Activated CD8-positive, alpha-beta memory T cell treated with anti-CD3 and anti-CD28 coated beads for 36 hours (primary cell): Measurements from ENCODE around the gene B4GALNT2. TPM values are rescaled to one million over a fixed set of nuclear protein-coding genes. Genes with fewer than 3 reads are reported as not detected.
"Not testable (repeated sequence)": the region's sequence is repeated elsewhere in the genome, so short reads cannot be mapped to it uniquely, and the experiment has no call there.

Source experiments
- CTCF ChIA-PET: fragments of 350-600 bp; sonication (Branson Sonifier 250); formaldehyde crosslinking; loops from one replicate; lab custom pipeline; 2021; ENCODE audit warnings: antibody characterized with exemption; lab: Charles Lee
- POLR2A ChIA-PET: fragments of 350-600 bp; sonication (Branson Sonifier 250); formaldehyde crosslinking; loops from one replicate; lab custom pipeline; 2021; ENCODE audit warnings: antibody characterized with exemption; lab: Charles Lee
- total RNA-seq, 2 experiments: library from RNA; stranded (reverse); gene quantifications; one replicate each; pipeline ENCODE4 v1.2.3, GENCODE V29; 2021

B4GALNT2 gene
- total RNA-seq, 2 experiments from 2014 or later = not detected

DNA sequence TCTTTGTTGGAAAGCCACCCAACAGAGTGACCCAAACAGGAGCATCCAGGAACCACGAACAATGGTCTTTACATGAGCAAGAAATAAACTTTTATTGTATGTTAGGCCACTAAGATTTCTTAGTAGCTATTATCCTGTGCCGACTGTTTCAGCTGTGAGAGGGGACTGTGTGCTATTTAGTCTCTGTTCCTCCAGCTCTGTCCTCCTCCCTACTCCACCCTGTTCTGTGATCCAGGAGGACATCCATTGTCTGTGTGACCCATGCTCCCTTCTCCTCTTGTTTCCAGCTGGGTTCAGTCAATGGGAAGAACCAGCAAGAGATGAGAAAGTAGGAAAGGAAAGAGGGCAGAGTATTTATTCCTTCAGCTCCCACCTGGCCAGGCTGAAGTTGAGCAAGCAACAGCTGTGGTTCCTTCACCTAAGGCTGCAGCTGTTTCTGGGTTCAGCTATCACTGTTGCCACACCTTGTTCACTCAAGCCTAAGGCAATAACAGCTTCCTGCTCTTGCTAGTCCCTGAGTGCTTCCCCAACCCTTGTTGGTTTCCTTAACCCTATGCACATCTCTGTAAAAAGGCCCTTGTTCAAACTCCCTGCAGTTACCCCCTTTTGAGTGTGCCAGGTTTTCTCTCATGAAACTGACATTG lies 14.9 kb upstream of the B4GALNT2 start:
- CTCF ChIA-PET = no interaction called here

DNA sequence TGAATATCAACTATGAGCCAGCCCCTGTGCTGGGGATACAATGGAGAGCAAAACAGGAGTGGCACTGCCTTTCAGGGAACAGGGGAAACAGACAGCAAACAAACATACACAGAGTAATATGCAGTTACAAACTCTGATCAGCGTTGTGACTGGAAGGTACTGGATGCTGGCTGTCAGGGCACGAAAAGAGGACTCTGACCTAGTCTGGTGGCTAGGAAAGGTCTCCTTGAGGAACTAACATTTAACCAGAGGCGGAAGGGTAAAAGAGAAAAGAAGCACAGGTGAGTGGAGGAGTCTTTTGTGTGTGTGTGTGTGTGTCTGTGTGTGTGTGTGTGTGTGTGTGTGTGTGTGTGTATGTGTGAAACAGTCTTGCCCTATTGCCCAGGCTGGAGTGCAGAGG lies 12.4 kb upstream of the B4GALNT2 start:
- POLR2A ChIA-PET = no interaction called here
- CTCF ChIA-PET = no interaction called here

More for the DNA sequence above, 14.9 kb upstream of the B4GALNT2 start:
- POLR2A ChIA-PET = no interaction called here

DNA sequence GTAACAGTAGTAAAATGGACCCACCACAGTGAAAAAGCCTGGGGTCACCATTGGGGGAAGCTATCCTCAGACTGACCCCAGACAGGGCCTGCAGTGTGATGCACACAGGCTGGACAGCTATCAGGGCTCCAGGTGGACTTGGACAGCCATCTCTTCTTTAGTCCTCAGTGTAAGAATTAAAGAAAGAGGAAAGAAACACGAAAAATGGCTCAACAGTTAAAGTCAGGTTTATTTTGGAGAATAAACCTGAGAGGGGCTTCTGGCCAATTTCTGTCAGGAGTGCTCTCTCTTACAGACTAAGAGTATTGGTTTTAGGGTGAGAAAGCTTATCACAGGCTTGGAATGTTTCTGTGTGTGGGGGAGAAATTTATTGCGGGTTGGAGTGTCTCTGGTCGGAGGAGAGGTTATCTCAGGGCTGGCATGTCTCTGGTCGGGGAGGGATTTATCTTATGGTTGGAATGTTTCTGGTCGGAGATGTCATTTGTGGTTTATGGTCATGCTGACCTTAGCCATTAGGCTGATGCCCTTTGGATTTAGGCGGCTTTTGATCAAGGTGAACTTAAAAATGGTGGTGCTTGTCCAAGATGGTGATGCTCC lies 10.8 kb upstream of the B4GALNT2 start:
- CTCF ChIA-PET = interaction anchor here (1.5 kb wide), 1 partner anchor 14 kb away, joined by 4 read pairs; no protein-coding TSS in a partner anchor
- POLR2A ChIA-PET = no interaction called here

DNA sequence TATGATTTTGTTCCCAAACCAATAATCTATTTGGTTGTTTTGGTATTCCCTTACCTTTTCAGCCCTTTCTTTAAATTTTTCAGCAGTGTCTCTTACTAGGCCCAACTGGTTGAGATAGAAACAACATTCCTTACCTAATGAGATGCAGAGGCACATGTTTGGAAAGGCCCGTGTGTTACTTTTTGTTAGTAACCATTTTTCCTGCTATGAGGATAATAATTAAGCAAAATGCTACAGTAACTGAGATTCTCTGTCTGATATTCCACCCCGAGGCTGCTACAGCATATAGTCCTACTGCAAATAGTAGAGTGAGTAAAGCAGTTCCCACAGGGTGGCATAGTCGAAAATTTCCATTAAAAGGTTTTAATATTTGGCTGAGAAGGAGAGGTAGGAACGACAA lies 10.0 kb upstream of the B4GALNT2 start:
- CTCF ChIA-PET = no interaction called here

DNA sequence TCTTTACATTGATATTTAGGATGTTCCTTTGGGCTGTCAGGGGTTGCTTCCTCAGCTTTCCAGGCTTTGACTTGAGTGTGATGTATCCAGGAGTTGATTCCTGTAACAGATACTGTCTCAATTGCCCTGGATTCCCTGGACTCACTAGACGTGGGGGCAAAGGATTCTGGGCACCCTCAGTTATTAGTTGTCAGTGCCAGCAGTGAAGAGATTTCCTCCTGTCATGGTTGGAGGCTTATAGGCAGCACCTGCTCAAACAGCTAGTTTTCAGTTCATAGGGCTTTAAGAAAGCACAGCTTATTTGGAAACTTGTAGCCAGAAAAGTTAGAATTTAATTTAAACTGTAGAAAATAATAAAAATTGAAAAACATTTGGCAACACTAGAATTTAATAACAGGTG lies 9.5 kb upstream of the B4GALNT2 start:
- POLR2A ChIA-PET = no interaction called here
- CTCF ChIA-PET = no interaction called here

More for the DNA sequence above, 10.0 kb upstream of the B4GALNT2 start:
- POLR2A ChIA-PET = no interaction called here

DNA sequence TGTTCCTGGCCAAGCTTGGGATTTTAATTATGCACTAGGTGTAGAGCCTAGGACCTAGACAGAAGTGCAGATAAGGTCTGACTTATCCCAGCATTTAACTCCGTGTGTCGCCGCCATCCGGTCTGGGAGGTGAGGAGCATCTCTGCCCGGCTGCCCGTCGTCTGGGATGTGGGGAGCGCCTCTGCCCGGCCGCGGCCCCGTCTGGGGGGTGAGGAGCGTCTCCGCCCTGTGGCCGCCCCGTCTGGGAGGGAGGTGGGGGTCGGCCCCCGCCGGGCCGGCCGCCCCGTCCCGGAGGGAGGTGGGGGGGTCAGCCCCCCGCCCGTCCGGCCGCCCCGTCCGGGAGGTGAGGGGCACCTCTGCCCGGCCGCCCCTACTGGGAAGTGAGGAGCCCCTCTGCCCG lies 7.1 kb upstream of the B4GALNT2 start:
- ChIA-PET POLR2A (no interaction called here), CTCF (no interaction called here)

DNA sequence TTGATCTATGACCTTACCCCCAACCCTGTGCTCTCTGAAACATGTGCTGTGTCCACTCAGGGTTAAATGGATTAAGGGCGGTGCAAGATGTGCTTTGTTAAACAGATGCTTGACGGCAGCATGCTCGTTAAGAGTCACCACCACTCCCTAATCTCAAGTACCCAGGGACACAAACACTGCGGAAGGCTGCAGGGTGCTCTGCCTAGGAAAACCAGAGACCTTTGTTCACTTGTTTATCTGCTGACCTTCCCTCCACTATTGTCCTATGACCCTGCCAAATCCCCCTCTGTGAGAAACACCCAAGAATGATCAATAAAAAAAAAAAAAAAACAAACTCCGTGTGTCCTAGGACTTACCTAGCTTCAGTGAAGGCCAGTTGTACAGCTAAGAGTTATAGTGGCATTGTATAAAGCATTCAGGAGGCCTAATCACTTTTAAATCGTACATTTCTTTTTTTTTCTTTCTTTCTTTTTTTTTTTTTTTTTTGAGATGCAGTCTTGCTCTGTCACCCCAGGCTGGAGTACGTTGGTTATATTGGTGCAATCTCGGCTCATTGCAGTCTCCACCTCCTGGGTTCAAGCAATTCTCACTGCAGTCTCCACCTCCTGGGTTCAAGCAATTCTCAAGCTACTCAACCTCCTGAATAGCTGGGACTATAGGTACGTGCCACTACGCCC lies 6.2 kb upstream of the B4GALNT2 start:
- POLR2A ChIA-PET, CTCF ChIA-PET: not testable (repeated sequence)

DNA sequence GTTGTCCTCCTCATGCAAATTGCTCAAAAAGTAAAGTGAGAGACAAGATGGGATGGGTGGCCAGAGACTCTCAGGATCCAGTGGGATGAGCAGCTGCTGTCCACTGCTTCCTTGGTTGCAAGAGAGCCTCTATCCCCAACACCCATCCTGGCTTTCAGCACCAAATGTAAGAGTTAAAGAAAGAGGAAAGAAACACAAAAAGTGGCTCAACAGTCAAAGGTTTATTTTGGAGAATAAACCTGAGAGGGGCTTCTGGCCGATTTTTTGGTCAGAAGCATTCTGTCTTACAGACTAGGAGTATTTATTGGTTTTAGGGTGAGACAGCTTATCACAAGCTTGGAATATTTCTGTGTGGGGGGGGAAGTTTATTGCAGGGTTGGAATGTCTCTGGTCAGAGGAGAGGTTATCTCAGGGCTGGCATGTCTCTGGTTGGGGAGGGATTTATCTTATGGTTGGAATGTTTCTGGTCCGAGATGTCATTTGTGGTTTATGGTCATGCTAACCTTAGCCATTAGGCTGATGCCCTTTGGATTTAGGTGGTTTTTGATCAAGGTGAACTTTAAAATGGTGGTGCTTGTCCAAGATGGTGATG lies 3.1 kb upstream of the B4GALNT2 start:
- POLR2A ChIA-PET = not testable (repeated sequence)
- CTCF ChIA-PET = interaction anchor here (0.8 kb wide), 1 partner anchor 279 kb away, joined by 3 read pairs; no protein-coding TSS in a partner anchor

DNA sequence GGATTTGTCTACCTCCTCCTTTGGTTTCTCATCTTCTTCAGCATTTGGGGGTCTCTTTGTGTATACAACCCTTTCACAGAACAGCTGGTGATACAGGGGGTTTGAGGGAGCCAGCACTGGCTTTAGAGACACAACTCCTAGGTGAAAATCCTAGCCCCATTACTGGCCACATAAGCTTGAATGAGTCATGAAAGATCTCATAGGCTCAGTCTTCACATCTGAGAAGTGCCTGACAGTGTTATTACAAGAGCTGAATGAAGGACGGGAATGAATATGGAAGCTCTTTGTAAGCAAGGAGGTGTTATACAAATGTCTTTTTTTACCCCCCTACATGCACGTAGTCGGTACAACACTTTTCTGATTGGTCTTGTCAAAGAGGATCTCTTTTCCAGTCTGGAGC lies 1.7 kb upstream of the B4GALNT2 start:
- CTCF ChIA-PET = interaction anchor here (0.6 kb wide), 1 partner anchor 182 kb away, joined by 3 read pairs; no protein-coding TSS in a partner anchor

DNA sequence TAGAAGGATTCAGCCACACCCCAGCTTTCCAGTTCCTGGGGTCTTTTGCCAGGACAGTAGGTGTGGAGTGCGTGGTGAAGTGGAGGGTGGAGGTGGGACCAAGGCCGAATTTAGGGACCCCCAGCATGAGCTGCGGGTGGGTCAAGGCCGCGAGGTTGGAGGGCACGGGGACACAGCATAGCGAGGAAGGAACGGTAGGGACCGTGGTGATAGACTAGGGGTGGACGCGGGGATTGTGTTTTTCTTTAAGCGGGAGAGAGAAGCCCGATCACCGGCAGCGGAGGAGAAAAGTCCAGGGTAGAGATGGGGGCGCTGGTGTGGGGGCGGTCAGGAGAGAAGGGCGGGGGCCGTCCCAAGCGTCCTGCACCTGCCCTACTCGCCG lies 261 bp upstream of the B4GALNT2 start:
- POLR2A ChIA-PET = no interaction called here

More for the DNA sequence above, 1.7 kb upstream of the B4GALNT2 start:
- POLR2A ChIA-PET = no interaction called here

DNA sequence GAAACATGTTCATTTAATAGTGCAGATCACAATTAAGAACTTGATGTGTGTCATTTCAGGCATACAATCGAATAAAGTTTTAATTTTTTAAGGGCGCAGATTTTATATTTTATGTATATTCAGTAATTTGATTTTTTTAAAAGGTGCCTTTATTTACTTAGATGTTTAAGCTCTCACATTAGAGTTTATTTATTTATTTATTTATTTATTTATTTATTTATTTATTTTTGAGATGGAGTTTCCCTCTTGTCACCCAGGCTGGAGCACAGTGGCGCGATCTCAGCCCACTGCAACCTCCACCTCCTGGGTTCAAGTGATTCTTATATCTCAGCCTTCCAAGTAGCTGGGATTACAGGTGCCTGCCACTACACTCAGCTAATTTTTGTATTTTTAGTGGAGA lies 3.8 kb downstream of the B4GALNT2 start:
- POLR2A ChIA-PET = interaction anchor here (0.7 kb wide), 1 partner anchor 123 kb away, joined by 7 read pairs; no protein-coding TSS in a partner anchor
- CTCF ChIA-PET = interaction anchor here (2.0 kb wide), 1 partner anchor 15 kb away, joined by 4 read pairs; no protein-coding TSS in a partner anchor

More for the DNA sequence above, 261 bp upstream of the B4GALNT2 start:
- CTCF ChIA-PET = no interaction called here

DNA sequence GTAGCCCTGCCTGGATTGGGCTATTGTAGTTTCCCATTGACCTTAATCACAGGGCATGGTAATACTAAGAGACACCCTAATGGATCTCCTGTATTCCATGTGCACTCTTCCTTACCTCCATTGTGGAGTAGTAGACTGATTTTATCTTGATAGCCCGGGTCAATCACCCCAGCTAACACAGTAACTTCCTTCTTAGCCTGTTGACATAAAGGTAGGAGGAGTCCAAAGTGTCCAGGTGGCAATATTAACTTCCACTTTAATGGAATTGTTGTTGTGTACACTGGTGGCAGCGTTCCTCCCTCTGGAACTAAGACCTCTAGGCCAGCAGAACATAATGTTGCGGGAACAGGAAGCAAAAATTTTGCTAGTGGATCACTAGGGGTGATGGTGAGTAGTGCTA lies 13.1 kb downstream of the B4GALNT2 start:
- POLR2A ChIA-PET = not testable (repeated sequence)
- CTCF ChIA-PET = interaction anchor here (0.6 kb wide), 1 partner anchor 35 kb away, joined by 3 read pairs; no protein-coding TSS in a partner anchor

DNA sequence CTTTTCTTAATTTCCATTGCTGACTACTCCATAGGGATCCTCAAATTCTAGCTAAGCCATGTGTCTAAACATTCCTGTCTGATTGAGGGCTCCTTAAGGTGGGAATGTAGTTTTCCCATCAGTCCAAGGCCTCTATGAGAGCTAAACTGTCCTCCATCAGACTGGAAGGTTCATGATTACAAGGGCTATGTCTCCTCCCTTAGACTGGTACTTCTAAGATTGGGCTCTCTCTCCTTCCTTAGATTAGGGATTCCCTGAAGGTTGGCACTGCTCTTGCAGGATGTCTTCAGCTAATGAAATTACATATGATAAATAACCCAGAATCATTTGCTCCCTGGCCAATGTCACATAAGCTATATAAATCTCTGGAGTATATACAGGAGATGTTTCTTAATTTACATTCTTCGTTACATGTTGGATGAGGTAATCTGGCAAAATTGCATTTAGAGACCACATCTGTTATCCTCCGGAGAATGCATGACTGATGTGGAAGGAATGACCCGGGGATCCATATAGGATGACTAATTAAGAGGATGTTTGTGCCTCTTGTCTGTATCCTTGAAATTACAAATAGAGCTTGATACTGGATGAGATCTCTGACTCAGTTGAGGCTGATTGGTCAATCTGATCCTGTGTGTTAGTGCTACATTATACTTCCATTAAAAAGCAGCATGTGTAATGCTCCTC lies 14.2 kb downstream of the B4GALNT2 start:
- ChIA-PET POLR2A (no interaction called here), CTCF (interaction anchor here (0.7 kb wide), 3 partner anchors 171 to 434 kb away, joined by 3 read pairs; no protein-coding TSS in a partner anchor)

DNA sequence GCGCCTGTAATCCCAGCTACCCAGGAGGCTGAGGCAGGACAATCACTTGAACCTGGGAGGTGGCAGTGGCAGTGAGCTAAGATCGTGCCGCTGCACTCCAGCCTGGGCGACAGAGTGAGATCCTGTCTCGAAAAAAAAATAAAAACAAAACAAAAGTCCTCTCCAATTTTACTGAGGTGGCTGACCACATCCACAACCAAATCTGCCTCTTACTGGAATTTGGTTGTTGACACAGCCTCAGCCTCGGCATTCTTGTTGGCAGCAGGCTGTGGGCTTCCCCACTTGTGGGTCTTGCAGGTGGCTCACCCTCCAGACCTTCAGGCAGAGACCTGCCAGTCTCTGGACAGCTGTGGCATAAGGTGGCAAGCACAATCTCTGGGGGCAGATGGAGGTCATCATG lies 15.6 kb downstream of the B4GALNT2 start:
- ChIA-PET POLR2A (no interaction called here), CTCF (interaction anchor here (1.0 kb wide), 1 partner anchor 32 kb away, joined by 6 read pairs; no protein-coding TSS in a partner anchor)

DNA sequence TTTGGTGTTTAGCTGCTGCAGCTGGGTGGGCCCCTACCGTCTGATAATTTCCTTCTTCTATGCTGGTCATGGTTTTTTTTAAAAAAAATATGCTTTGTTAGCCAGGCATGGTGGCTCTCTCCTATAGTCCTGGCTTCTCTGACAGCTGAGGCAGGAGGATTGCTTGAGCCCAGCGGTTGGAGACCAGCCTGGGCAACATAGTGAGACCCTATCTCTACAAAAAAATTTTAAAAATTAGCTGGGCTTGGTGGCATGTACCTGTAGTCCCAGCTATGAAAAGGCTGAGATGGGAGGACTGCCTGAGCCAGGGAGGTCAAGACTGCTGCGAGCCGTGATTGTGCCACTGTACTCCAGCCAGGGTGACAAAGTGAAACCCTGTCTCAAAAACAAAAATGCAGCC lies 19.4 kb downstream of the B4GALNT2 start:
- ChIA-PET CTCF (no interaction called here), POLR2A (no interaction called here)

DNA sequence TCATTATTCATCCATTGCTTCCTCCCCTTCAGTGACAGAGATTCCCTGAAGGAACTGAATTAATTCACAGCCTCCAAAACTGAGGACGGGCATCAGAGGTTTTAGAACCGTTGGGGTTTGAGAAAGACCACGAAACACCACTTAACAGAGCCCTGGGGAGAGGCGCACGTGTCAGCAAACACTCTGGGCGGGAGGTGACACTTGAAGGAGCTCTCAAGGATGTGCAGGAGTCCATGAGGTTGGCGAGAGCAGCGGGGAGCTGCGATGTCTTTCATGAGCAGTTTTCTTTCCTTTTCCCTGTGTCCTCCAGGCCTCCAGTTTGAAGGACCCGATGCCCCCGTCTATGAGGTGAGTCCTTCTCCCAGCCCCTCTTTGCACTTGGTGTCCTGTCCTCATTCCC lies 23.7 kb downstream of the B4GALNT2 start:
- ChIA-PET CTCF (no interaction called here), POLR2A (no interaction called here)

DNA sequence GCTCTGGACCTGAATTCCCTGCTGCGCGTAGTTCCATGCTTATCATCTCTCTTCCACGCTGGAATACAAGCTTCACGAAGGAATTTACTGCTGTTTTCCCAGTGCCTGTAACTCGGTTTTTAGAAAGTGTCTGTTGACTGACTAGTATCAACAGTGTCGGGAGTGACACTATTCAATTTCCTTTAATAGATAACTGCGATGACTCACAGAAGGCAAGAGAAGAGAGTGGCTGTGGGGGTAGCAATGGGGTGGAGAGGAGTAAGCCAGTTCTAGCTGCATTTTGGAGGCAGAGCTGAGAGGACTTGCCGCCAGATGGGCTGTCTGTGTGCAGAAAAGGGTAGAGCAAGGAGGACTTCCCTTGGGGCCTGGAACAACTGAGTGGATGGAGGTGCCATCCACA lies 25.2 kb downstream of the B4GALNT2 start:
- CTCF ChIA-PET = no interaction called here
- POLR2A ChIA-PET = no interaction called here

DNA sequence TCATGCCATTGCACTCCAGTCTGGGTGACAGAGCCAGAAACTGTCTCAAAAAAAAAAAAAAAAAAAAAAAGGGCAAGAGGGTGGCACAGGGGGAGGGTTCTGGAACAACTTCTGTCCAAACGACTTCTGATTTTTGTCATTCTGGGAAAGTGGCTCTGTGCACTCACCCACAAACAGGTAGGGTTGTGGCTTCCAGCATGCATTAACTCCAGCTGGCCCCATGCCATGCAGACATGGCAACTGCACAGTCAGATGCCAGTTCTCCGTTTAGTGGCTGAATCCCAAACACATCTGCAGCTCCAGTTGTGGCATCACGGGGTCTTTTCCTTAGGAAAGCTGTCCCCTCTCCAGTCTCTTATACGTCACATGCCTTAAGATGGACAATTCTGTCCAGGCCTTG lies 30.3 kb downstream of the B4GALNT2 start:
- CTCF ChIA-PET = no interaction called here
- POLR2A ChIA-PET = no interaction called here

DNA sequence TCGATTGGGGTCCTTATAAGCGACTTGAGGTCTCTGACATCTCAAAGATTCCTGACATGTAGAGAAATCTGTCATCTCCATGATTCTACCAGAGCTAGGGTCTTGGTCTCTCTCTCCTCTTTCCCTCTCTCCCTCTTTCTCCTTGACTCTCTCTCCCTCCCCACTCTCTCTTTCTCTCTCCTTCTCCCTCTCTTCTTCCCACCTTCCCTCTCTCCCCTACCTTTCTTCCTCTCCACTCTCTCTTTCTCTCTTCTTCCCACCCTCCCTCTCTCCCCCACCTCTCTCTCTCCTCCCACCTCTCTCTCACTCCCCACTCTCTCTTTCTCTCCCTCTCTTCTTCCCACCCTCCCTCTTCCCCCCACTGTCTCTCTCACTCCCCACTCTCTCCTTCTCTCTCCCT lies 32.6 kb downstream of the B4GALNT2 start:
- POLR2A ChIA-PET = no interaction called here
- CTCF ChIA-PET = no interaction called here
